Gastrocnemius medialis (tissue), 4 donors: ENCODE data around the gene HOXA9. TPM values are rescaled to one million over a fixed set of nuclear protein-coding genes. Genes with fewer than 3 reads are reported as not detected.
A peak's percentile ranks its signal among the peaks of the same experiment; 100 is the strongest.

ENCODE experiments used
- ATAC-seq, 2 donors: fragments of 150-250 bp; one replicate each; pipeline ENCODE4 v1.9.1; 2016
- DNase-seq, 2 donors: peaks; one replicate each; pipeline ENCODE4 v3.0.0-alpha.2; 2019
- H3K27ac ChIP-seq, 4 donors: fragments of 200-600 bp; sonication (generic); 1 replicate in 1 of 4; 2 replicates in 3 of 4; pipeline ENCODE4 v1.5.1; 2016 to 2018; ENCODE audit warnings: mild to moderate bottlenecking in 2 of 4, moderate library complexity in 1 of 4
- H3K27me3 ChIP-seq, 3 donors: fragments of 200-600 bp; sonication (generic) in 2 of 3; 1 replicate in 1 of 3; 2 replicates in 2 of 3; pipeline versions ENCODE4 v1.5.1 to v1.6.0; 2016 to 2019; ENCODE audit warnings: mild to moderate bottlenecking in 1 of 3, moderate library complexity in 1 of 3
- H3K36me3 ChIP-seq, 2 donors: fragments of 200-600 bp; sonication (generic) in 1 of 2; one replicate each; pipeline ENCODE4 v1.5.1; 2017 to 2018
- H3K4me1 ChIP-seq, 2 donors: fragments of 200-600 bp; sonication (generic) in 1 of 2; one replicate each; pipeline ENCODE4 v1.5.1; 2016 to 2017; ENCODE audit warnings: mild to moderate bottlenecking in 2 of 2
- H3K4me3 ChIP-seq, 4 donors: fragments of 200-600 bp; sonication (generic) in 3 of 4; 1 replicate in 1 of 4; 2 replicates in 3 of 4; pipeline ENCODE4 v1.5.1; 2016 to 2019; ENCODE audit warnings: mild to moderate bottlenecking in 2 of 4
- H3K9me3 ChIP-seq, 3 donors: fragments of 200-600 bp; sonication (generic) in 2 of 3; 1 replicate in 1 of 3; 2 replicates in 2 of 3; pipeline ENCODE4 v1.5.1; 2016 to 2019
- POLR2A ChIP-seq, 2 donors: fragments of 450-650 bp; IDR thresholded peaks; one replicate each; pipeline ENCODE4 v1.6.1; 2017; ENCODE audit warnings: antibody characterized with exemption in 2 of 2, mild to moderate bottlenecking in 2 of 2, moderate library complexity in 2 of 2
- in situ Hi-C, 4 donors: fragments of 200-750 bp; cut with MboI; loops; one replicate each; pipeline versions ENCODE4 v1.15.0 to v1.8.0; 2017; ENCODE audit warnings: low sequenced_read_pairs in 4 of 4
- intact Hi-C: fragments of 100-400 bp; cut with DNase I; formaldehyde crosslinking; loops from one replicate; pipeline ENCODE4 v1.15.1; 2023; ENCODE audit warnings: low total_unique reads
- total RNA-seq, 4 donors: library from RNA; depleted of rRNA; stranded (reverse); fragments of >200 nt; gene quantifications; one replicate each; pipeline versions ENCODE4 v1.1.0 to v1.2.3, GENCODE V29; 2016
- TF ChIP-seq, protein P1 (sequence below), 5 experiments: fragments of 450-650 bp in 3 of 5; fragments of 200-600 bp in 2 of 5; sonication (generic) in 2 of 5; IDR thresholded peaks in 4 of 5; conservative IDR thresholded peaks in 1 of 5; 1 replicate in 4 of 5; 2 replicates in 1 of 5; pipeline ENCODE4 v1.5.1; 2016 to 2019; ENCODE audit warnings: antibody characterized with exemption in 5 of 5, mild to moderate bottlenecking in 3 of 5, moderate library complexity in 3 of 5

The HOXA9 gene
- total RNA-seq, 4 donors from 2014 or later = 18.9 to 30.3 (median 19.5) TPM

GRCh38 chr7:27130540-27131389 is 34.6 kb downstream of the HOXA9 start, which contains the start of gene HOXA4:
TSS of gene HOXA4 (minus strand) at chr7:27130757. CDS start at chr7:27130733, 24 bp downstream.
- peak; percentile 93 to 94 for DNase-seq
- no peaks in the 10 kb centered on the region for H3K9me3 ChIP-seq
- H3K4me3 ChIP-seq = peak within 1 kb of the TSS; percentile 89 to 94 (median 90)
- peak; percentile 71 to 90 for ATAC-seq
- H3K36me3 ChIP-seq = no peaks in the 10 kb centered on the region
- peaks cover 58 to 68% of the 10 kb centered on the region in 2 donors for H3K4me1 ChIP-seq
- intact Hi-C loops (loop anchor here (1.0 to 5.0 kb wide), 4 partner anchors 20 to 266 kb away; partner anchors contain the start of genes HOXA9 and SKAP2), in situ Hi-C loops (no loop called here)
- H3K27ac ChIP-seq = peak within 1 kb of the TSS; percentile 95 to 97 (median 96)
- no peaks in the 10 kb centered on the region for H3K27me3 ChIP-seq
- peak; percentile 90 to 96 for TF ChIP-seq POLR2A (IDR thresholded peaks at IDR 0.05)
- TF ChIP-seq, protein P1, sequence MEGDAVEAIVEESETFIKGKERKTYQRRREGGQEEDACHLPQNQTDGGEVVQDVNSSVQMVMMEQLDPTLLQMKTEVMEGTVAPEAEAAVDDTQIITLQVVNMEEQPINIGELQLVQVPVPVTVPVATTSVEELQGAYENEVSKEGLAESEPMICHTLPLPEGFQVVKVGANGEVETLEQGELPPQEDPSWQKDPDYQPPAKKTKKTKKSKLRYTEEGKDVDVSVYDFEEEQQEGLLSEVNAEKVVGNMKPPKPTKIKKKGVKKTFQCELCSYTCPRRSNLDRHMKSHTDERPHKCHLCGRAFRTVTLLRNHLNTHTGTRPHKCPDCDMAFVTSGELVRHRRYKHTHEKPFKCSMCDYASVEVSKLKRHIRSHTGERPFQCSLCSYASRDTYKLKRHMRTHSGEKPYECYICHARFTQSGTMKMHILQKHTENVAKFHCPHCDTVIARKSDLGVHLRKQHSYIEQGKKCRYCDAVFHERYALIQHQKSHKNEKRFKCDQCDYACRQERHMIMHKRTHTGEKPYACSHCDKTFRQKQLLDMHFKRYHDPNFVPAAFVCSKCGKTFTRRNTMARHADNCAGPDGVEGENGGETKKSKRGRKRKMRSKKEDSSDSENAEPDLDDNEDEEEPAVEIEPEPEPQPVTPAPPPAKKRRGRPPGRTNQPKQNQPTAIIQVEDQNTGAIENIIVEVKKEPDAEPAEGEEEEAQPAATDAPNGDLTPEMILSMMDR (IDR thresholded peaks at IDR 0.05 in 4 of 5, conservative IDR thresholded peaks at IDR 0.05 in 1 of 5) = no peak

- Histone ChIP-seq H3K4me1 (peaks cover 58 to 70% of the 10 kb centered on the region in 2 donors), H3K27me3 (no peaks in the 10 kb centered on the region), H3K36me3 (no peaks in the 10 kb centered on the region), H3K27ac (peak overlapping the region; percentile 95 to 97 (median 96)), H3K9me3 (no peaks in the 10 kb centered on the region), H3K4me3 (peak overlapping the region; percentile 89 to 94 (median 90))
- peak; percentile 50 to 61 for ATAC-seq
- TF ChIP-seq, protein P1 (IDR thresholded peaks at IDR 0.05 in 4 of 5, conservative IDR thresholded peaks at IDR 0.05 in 1 of 5) = peak; percentile 43 to 58 (median 53)
- TF ChIP-seq POLR2A (IDR thresholded peaks at IDR 0.05) = no peak
- peak; percentile 26 to 71 for DNase-seq
- in situ Hi-C loops (no loop called here), intact Hi-C loops (loop anchor here (1.0 to 5.0 kb wide), 5 partner anchors 20 to 265 kb away; partner anchors contain the start of genes HOXA9 and SKAP2)
Measured at GRCh38 chr7:27129729-27130539, 35.4 kb downstream of the HOXA9 start.

DNA sequence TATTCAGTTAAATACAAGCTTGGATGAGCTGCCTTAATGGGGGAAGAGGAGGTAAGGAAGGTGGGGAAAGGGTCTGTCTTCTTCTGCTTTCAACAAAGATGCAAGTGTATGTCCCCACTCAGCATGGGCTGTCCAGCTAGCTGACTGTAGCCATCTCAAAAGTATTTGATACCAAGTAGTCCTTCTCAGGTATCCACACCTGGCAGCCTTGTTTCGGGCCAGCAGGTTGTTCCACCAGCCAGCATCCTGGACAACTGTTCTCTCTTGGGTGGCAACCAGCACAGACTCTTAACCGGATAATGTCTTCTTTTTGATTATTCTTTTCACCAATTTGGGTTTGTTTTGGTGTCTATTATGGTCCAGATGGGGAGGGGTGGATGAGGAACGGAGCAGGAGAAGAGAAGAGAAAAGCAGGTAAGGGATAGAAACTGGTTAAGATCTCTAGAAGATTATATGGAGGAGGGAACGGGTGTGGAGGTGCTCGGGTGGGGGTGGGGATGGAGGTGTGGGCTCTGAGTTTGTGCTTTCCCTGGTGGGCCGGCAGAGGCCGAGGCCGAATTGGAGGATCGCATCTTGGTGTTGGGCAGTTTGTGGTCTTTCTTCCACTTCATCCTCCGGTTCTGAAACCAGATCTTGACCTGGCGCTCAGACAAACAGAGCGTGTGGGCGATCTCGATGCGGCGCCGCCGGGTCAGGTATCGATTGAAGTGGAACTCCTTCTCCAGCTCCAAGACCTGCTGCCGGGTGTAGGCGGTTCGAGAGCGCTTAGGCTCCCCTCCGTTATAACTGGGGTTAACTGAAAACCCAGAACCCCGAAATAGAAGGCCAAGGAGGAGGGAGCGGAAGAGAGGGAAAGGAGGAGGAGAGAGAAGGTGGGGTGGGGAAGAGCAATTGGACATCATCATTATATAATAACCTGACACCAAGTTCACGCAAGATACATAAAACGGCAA is 36.3 kb downstream of the HOXA9 start:
- TF ChIP-seq POLR2A (IDR thresholded peaks at IDR 0.05) = no peak
- TF ChIP-seq, protein P1 (IDR thresholded peaks at IDR 0.05 in 4 of 5, conservative IDR thresholded peaks at IDR 0.05 in 1 of 5) = no peak
- Histone ChIP-seq H3K4me1 (peaks cover 49 to 62% of the 10 kb centered on the region in 2 donors), H3K4me3 (peak overlapping the region; percentile 60 to 90 (median 76)), H3K9me3 (no peaks in the 10 kb centered on the region), H3K27ac (peak overlapping the region; percentile 88 to 97 (median 95)), H3K36me3 (no peaks in the 10 kb centered on the region), H3K27me3 (no peaks in the 10 kb centered on the region)
- intact Hi-C loops = loop anchor here (5.0 kb wide), 1 partner anchor 97 kb away; no protein-coding TSS in a partner anchor
- in situ Hi-C loops = no loop called here
- DNase-seq (no peak), ATAC-seq (no peak)

GRCh38 chr7:27128034-27128433 is 37.3 kb downstream of the HOXA9 start:
- Histone ChIP-seq H3K27me3 (no peaks in the 10 kb centered on the region), H3K27ac (peak overlapping the region; percentile 88 to 97 (median 95)), H3K9me3 (no peaks in the 10 kb centered on the region), H3K36me3 (no peaks in the 10 kb centered on the region), H3K4me3 (no peak overlapping the region), H3K4me1 (peaks cover 41 to 55% of the 10 kb centered on the region in 2 donors)
- intact Hi-C loops (loop anchor here (5.0 kb wide), 1 partner anchor 96 kb away; no protein-coding TSS in a partner anchor), in situ Hi-C loops (no loop called here)
- peak; percentile 36 to 82 for DNase-seq
- TF ChIP-seq POLR2A (IDR thresholded peaks at IDR 0.05) = no peak
- TF ChIP-seq, protein P1 (IDR thresholded peaks at IDR 0.05 in 4 of 5, conservative IDR thresholded peaks at IDR 0.05 in 1 of 5) = no peak
- peak; percentile 25 to 75 for ATAC-seq
